GM21529 (cell line): ENCODE measurements around the gene SMPX.

Experiments used
- ATAC-seq: cut with Tn5 transposase; IDR thresholded peaks from one replicate; pipeline ENCODE4 v1.9.1; 2021; ENCODE audit not compliant: unreplicated experiment

Gene SMPX

GRCh38 chrX:21658746-21659145 is 99.2 kb downstream of the SMPX start:
- no peak for ATAC-seq

DNA sequence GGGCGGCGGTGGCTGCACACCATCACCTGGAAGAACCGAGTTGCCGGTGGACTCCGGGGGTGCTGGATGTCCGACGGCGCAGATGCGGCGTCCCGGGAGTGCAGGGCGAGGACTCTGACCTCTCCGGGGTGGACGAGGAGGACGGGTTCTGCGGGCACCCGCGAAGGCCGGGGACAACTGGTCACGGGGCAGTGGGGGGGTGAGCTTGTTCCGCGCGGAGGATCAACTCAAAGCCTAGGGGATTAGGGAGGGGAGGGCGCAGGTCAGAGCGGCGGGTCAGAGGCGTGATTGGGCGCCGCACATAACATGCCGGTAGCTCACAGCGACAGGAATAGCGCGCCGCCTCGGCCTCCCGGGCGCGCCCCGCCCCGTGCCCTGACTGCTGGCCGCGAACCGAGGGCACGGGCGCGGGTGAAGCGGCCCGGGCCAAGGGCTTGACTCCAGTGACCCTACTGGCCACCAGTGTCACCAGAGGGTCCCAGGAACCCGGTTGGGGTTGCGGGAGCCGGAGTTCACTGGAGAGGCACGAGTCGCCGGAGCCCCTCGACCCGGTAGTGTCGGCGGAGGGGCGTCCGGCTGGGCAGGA is 99.7 kb downstream of the SMPX start, which contains the start of gene KLHL34:
Gene KLHL34, minus strand, starts transcription at position 179 of the 586 bp plus-strand sequence. CDS start 542 bp downstream, outside the sequence.
- ATAC-seq: no peak

GRCh38 chrX:21657318-21658151 is 100.4 kb downstream of the SMPX start:
- no peak for ATAC-seq

- no peak for ATAC-seq
Observed at GRCh38 chrX:21656587-21657317, 101.2 kb downstream of the SMPX start.
